Panc1 (cell line): ENCODE results near the gene FAM107A. TPM values are rescaled to one million over a fixed set of nuclear protein-coding genes. Genes with fewer than 3 reads are reported as not detected.

ENCODE experiments used
- ATAC-seq: fragments of 200-7000 bp; cut with Tn5 transposase; 2 replicates; pipeline ENCODE4 v1.9.1; 2020; ENCODE audit warnings: mild to moderate bottlenecking, moderate library complexity
- BruUV-seq: library from RNA; stranded (reverse); fragments of 400-500 nt; replicated peaks from 2 replicates; lab custom pipeline; 2021; lab: Mats Ljungman, UMichigan
- CTCF ChIA-PET: fragments of 300-600 bp; sonication (Branson Sonifier 250); formaldehyde crosslinking; loops from one replicate; lab custom pipeline; 2022; ENCODE audit warnings: antibody characterized with exemption; lab: Charles Lee
- POLR2A ChIA-PET: fragments of 300-600 bp; sonication (Branson Sonifier 250); formaldehyde crosslinking; loops from one replicate; lab custom pipeline; 2022; ENCODE audit warnings: antibody characterized with exemption; lab: Charles Lee
- DNase-seq: peaks from one replicate; pipeline ENCODE4 v3.0.0-alpha.2; 2010; ENCODE audit warnings: low read depth, low spot score
- H3K27ac ChIP-seq: 2 replicates; pipeline ENCODE4 v1.5.1; 2011; ENCODE audit warnings: mild to moderate bottlenecking, low read length, inconsistent platforms
- H3K27me3 ChIP-seq: fragments of 200-500 bp; sonication (Bioruptor generic); 2 replicates; pipeline ENCODE4 v1.6.0; 2014; ENCODE audit warnings: low read length, inconsistent platforms; ENCODE audit not compliant: control insufficient read depth, insufficient read depth
- H3K36me3 ChIP-seq: fragments of 200-500 bp; sonication (Bioruptor generic); 2 replicates; pipeline ENCODE4 v1.5.1; 2014; ENCODE audit warnings: inconsistent platforms, mild to moderate bottlenecking, low read length, moderate library complexity; ENCODE audit not compliant: control insufficient read depth, insufficient read depth
- H3K4me1 ChIP-seq: 2 replicates; pipeline ENCODE4 v1.5.1; 2011; ENCODE audit warnings: inconsistent platforms, mild to moderate bottlenecking, low read length, moderate library complexity; ENCODE audit not compliant: control insufficient read depth, insufficient read depth
- H3K4me3 ChIP-seq, 2 experiments: 2 replicates each; pipeline ENCODE4 v1.5.1; 2011 to 2012; ENCODE audit warnings: low read depth in 2 of 2, low read length in 2 of 2, mild to moderate bottlenecking in 2 of 2, inconsistent platforms in 1 of 2, moderate library complexity in 1 of 2
- H3K9me3 ChIP-seq: fragments of 200-500 bp; sonication (Bioruptor generic); 2 replicates; pipeline ENCODE4 v1.5.1; 2014; ENCODE audit warnings: low read depth, mild to moderate bottlenecking, inconsistent platforms, low read length, moderate library complexity; ENCODE audit not compliant: control insufficient read depth, insufficient read depth
- CTCF ChIP-seq: fragments of 450-650 bp; IDR thresholded peaks from 2 replicates; pipeline ENCODE4 v1.5.1; 2017; ENCODE audit warnings: mild to moderate bottlenecking
- POLR2AphosphoS5 ChIP-seq: IDR thresholded peaks from 2 replicates; pipeline ENCODE4 v1.6.1; 2012; ENCODE audit warnings: mild to moderate bottlenecking, low read depth, low read length, moderate library complexity
- REST ChIP-seq, 2 experiments: IDR thresholded peaks; 2 replicates each; pipeline ENCODE4 v1.6.1; 2011 to 2012; ENCODE audit warnings: low read depth in 2 of 2, control low read depth in 1 of 2, low read length in 1 of 2, mild to moderate bottlenecking in 1 of 2, moderate library complexity in 1 of 2; ENCODE audit not compliant: insufficient read depth in 1 of 2
- SIN3A ChIP-seq: IDR thresholded peaks from 2 replicates; pipeline ENCODE4 v1.6.1; 2012; ENCODE audit warnings: low read depth, mild to moderate bottlenecking, low read length, moderate library complexity, borderline replicate concordance; ENCODE audit not compliant: insufficient read depth
- TCF7L2 ChIP-seq: IDR thresholded peaks from 2 replicates; pipeline ENCODE4 v1.6.1; 2011; ENCODE audit warnings: mild to moderate bottlenecking, low read depth, low read length, inconsistent platforms
- in situ Hi-C: cut with HindIII; loops from 2 replicates; pipeline ENCODE4 v1.10.0; 2016; ENCODE audit warnings: low sequenced_read_pairs, low pct_unique_long_range_greater_than_20kb
- intact Hi-C: fragments of 100-400 bp; cut with micrococcal nuclease; formaldehyde crosslinking; loops from one replicate; pipeline ENCODE4 v1.10.0; 2022; ENCODE audit not compliant: unreplicated experiment
- total RNA-seq: library from RNA; stranded (reverse); gene quantifications from one replicate; pipeline ENCODE4 v1.2.1, GENCODE V29; 2021; ENCODE audit not compliant: unreplicated experiment

The FAM107A gene
- total RNA-seq, 1 experiment from 2014 or later = 0.08 TPM

- no peaks in the 10 kb centered on the region; the same call in 1 of the 2 replicates for H3K4me1 ChIP-seq
- ChIA-PET CTCF (no interaction called here), POLR2A (no interaction called here)
- in situ Hi-C loops (no loop called here), intact Hi-C loops (no loop called here)
- no peak for TF ChIP-seq SIN3A
- no peak for TF ChIP-seq REST (IDR thresholded peaks at IDR 0.05; ENCODE audit: insufficient read depth in 1 of 2, low read depth in 2 of 2, low read length in 1 of 2)
- TF ChIP-seq POLR2AphosphoS5 = no peak
- TF ChIP-seq CTCF = no peak
- no peak for TF ChIP-seq TCF7L2
- H3K9me3 ChIP-seq = no peaks in the 10 kb centered on the region
- no peak overlapping the region for H3K27ac ChIP-seq
- no peaks in the 10 kb centered on the region for H3K36me3 ChIP-seq
- no peaks in the 10 kb centered on the region for H3K27me3 ChIP-seq
- no peak overlapping the region for H3K4me3 ChIP-seq
- BruUV-seq = no TSS peak
- ATAC-seq (no peak), DNase-seq (no peak)
Observed at GRCh38 chr3:58608648-58609047, 31.5 kb upstream of the FAM107A start.

GRCh38 chr3:58607816-58608215 is 30.6 kb upstream of the FAM107A start:
- no TSS peak for BruUV-seq
- no peak overlapping the region for H3K4me3 ChIP-seq
- no peak for DNase-seq
- no peak for ATAC-seq
- intact Hi-C loops = no loop called here
- no peak for TF ChIP-seq SIN3A
- TF ChIP-seq REST (IDR thresholded peaks at IDR 0.05; ENCODE audit: insufficient read depth in 1 of 2, low read depth in 2 of 2, low read length in 1 of 2) = no peak
- no peak for TF ChIP-seq TCF7L2
- TF ChIP-seq CTCF = no peak
- no peak for TF ChIP-seq POLR2AphosphoS5
- no peak overlapping the region for H3K27ac ChIP-seq
- in situ Hi-C loops = no loop called here
- ChIA-PET CTCF (no interaction called here), POLR2A (no interaction called here)
- no peaks in the 10 kb centered on the region for H3K36me3 ChIP-seq
- no peaks in the 10 kb centered on the region; the same call in 1 of the 2 replicates for H3K4me1 ChIP-seq
- no peaks in the 10 kb centered on the region for H3K27me3 ChIP-seq
- no peaks in the 10 kb centered on the region for H3K9me3 ChIP-seq
